ENCODE results near the gene VTI1B.
"Not testable (repeated sequence)": the region's sequence is repeated elsewhere in the genome, so short reads cannot be mapped to it uniquely, and the experiment has no call there.

The VTI1B gene

GRCh38 chr14:67674480-67675218, at the start of gene VTI1B:
Gene VTI1B (minus strand): TSS chr14:67674632. CDS start chr14:67674489, 143 bp downstream.
- peak; percentile 84 for DNase-seq

- DNase-seq, result peak; percentile 11
Measured at GRCh38 chr14:67722293-67722692, 47.9 kb upstream of the VTI1B start.

GRCh38 chr14:67721875-67722274, 47.4 kb upstream of the VTI1B start:
- no peak for DNase-seq

GRCh38 chr14:67719866-67720265, 45.4 kb upstream of the VTI1B start:
- DNase-seq, result no peak

- DNase-seq, result not testable (repeated sequence)
Measured at GRCh38 chr14:67719385-67719784, 45.0 kb upstream of the VTI1B start.

- DNase-seq, result no peak
Measured at GRCh38 chr14:67718265-67718664, 43.8 kb upstream of the VTI1B start.

- no peak for DNase-seq
Measured at GRCh38 chr14:67717048-67717447, 42.6 kb upstream of the VTI1B start.

- DNase-seq, result peak; percentile 35
Measured at GRCh38 chr14:67710209-67710608, 35.8 kb upstream of the VTI1B start.

- not testable (repeated sequence) for DNase-seq
Measured at GRCh38 chr14:67709796-67710195, 35.4 kb upstream of the VTI1B start.

- not testable (repeated sequence) for DNase-seq
Measured at GRCh38 chr14:67709346-67709745, 34.9 kb upstream of the VTI1B start.

- no peak for DNase-seq
Measured at GRCh38 chr14:67705211-67705610, 30.8 kb upstream of the VTI1B start.

- peak; percentile 84 for DNase-seq
Measured at GRCh38 chr14:67704484-67705089, 30.2 kb upstream of the VTI1B start.

GRCh38 chr14:67703997-67704396, 29.6 kb upstream of the VTI1B start:
- DNase-seq, result no peak

GRCh38 chr14:67701492-67701891, 27.1 kb upstream of the VTI1B start, which contains the start of gene RDH12:
Gene RDH12 (plus strand): TSS chr14:67701886. CDS start chr14:67722643, 20,757 bp downstream.
- DNase-seq, result not testable (repeated sequence)

- no peak for DNase-seq
Measured at GRCh38 chr14:67698179-67698578, 23.7 kb upstream of the VTI1B start.

- no peak for DNase-seq
Measured at GRCh38 chr14:67697006-67697405, 22.6 kb upstream of the VTI1B start.

- DNase-seq, result peak; percentile 97
Measured at GRCh38 chr14:67695394-67695949, 21.0 kb upstream of the VTI1B start, which contains the start of gene RDH11. Gene RDH11 (minus strand): TSS chr14:67695764. CDS start chr14:67695703, 61 bp downstream.

GRCh38 chr14:67694791-67695393, 20.5 kb upstream of the VTI1B start:
- DNase-seq, result peak; percentile 67

- DNase-seq, result no peak
Measured at GRCh38 chr14:67690011-67690410, 15.6 kb upstream of the VTI1B start.

- no peak for DNase-seq
Measured at GRCh38 chr14:67683842-67684241, 9.4 kb upstream of the VTI1B start.

GRCh38 chr14:67680941-67681340, 6.5 kb upstream of the VTI1B start:
- no peak for DNase-seq

- DNase-seq, result no peak
Measured at GRCh38 chr14:67680121-67680602, 5.7 kb upstream of the VTI1B start.

- DNase-seq, result no peak
Measured at GRCh38 chr14:67679006-67679405, 4.6 kb upstream of the VTI1B start.
